Activated CD8-positive, alpha-beta T cell treated with anti-CD3 and anti-CD28 coated beads for 36 hours (primary cell): Measurements from ENCODE around the gene SPO11. TPM values are rescaled to one million over a fixed set of nuclear protein-coding genes. Genes with fewer than 3 reads are reported as not detected.

Experiments
- ATAC-seq: fragments of 200-7000 bp; cut with Tn5 transposase; one replicate; pipeline ENCODE4 v1.10.0; 2021; ENCODE audit warnings: mild to moderate bottlenecking, moderate library complexity
- CTCF ChIA-PET: fragments of 350-600 bp; sonication (Branson Sonifier 250); formaldehyde crosslinking; loops from one replicate; lab custom pipeline; 2021; ENCODE audit warnings: antibody characterized with exemption; lab: Charles Lee
- POLR2A ChIA-PET: fragments of 350-600 bp; sonication (Branson Sonifier 250); formaldehyde crosslinking; loops from one replicate; lab custom pipeline; 2021; ENCODE audit warnings: antibody characterized with exemption; lab: Charles Lee
- DNase-seq: peaks from one replicate; pipeline ENCODE4 v3.0.0-alpha.2; 2020
- H3K27ac Mint-ChIP-seq: one replicate; pipeline ENCODE4 v1.8.0; 2021; ENCODE audit warnings: mild to moderate bottlenecking, mixed read lengths
- H3K27me3 Mint-ChIP-seq: one replicate; pipeline ENCODE4 v1.8.0; 2021; ENCODE audit warnings: mixed read lengths
- H3K36me3 Mint-ChIP-seq: one replicate; pipeline ENCODE4 v1.8.0; 2021; ENCODE audit warnings: low read depth, mixed read lengths
- H3K4me1 Mint-ChIP-seq: one replicate; pipeline ENCODE4 v1.8.0; 2021; ENCODE audit warnings: low read depth, mixed read lengths
- H3K4me3 Mint-ChIP-seq: one replicate; pipeline ENCODE4 v1.8.0; 2021; ENCODE audit warnings: mild to moderate bottlenecking, moderate library complexity, mixed read lengths
- H3K9me3 Mint-ChIP-seq: one replicate; pipeline ENCODE4 v1.8.0; 2021; ENCODE audit warnings: mixed read lengths
- CTCF ChIP-seq: fragments of 200-600 bp; IDR thresholded peaks from one replicate; pipeline ENCODE4 v1.8.0; 2022; ENCODE audit warnings: antibody characterized with exemption, mild to moderate bottlenecking
- intact Hi-C: fragments of 100-400 bp; cut with micrococcal nuclease; formaldehyde crosslinking; loops from one replicate; pipeline ENCODE4 v1.10.0; 2022
- total RNA-seq, 2 experiments: library from RNA; stranded (reverse); gene quantifications; one replicate each; pipeline ENCODE4 v1.2.3, GENCODE V29; 2021

Gene SPO11
- total RNA-seq, 2 experiments from 2014 or later = not detected

GRCh38 chr20:57378646-57379262 is 49.2 kb downstream of the SPO11 start:
- H3K27me3 Mint-ChIP-seq = no peaks in the 10 kb centered on the region
- H3K27ac Mint-ChIP-seq = peak overlapping the region; percentile 28
- H3K4me3 Mint-ChIP-seq = no peak overlapping the region
- ChIA-PET CTCF (interaction anchor here (1.0 to 3.3 kb wide), 9 partner anchors 10 to 120 kb away, joined by 3 to 18 read pairs (median 5); partner anchors contain the start of gene RBM38), POLR2A (interaction anchor here (0.8 to 3.4 kb wide), 5 partner anchors 11 to 21 kb away, joined by 3 to 15 read pairs (median 4); partner anchors contain the start of gene RBM38)
- ATAC-seq = no peak
- no peaks in the 10 kb centered on the region for H3K9me3 Mint-ChIP-seq
- H3K36me3 Mint-ChIP-seq = peaks cover 32% of the 10 kb centered on the region
- no peak for TF ChIP-seq CTCF
- peaks cover 34% of the 10 kb centered on the region for H3K4me1 Mint-ChIP-seq
- DNase-seq = no peak
- intact Hi-C loops = no loop called here

- peak overlapping the region; percentile 28 for H3K27ac Mint-ChIP-seq
- intact Hi-C loops = no loop called here
- ChIA-PET POLR2A (interaction anchor here (1.0 to 3.4 kb wide), 4 partner anchors 11 to 30 kb away, joined by 3 to 15 read pairs (median 8); partner anchors contain the start of gene RBM38), CTCF (interaction anchor here (1.0 to 4.8 kb wide), 13 partner anchors 10 to 119 kb away, joined by 3 to 26 read pairs (median 4); partner anchors contain the start of gene RBM38)
- DNase-seq = no peak
- TF ChIP-seq CTCF = no peak
- no peak for ATAC-seq
- H3K27me3 Mint-ChIP-seq = no peaks in the 10 kb centered on the region
- H3K4me1 Mint-ChIP-seq = peaks cover 31% of the 10 kb centered on the region
- no peaks in the 10 kb centered on the region for H3K9me3 Mint-ChIP-seq
- H3K4me3 Mint-ChIP-seq = no peak overlapping the region
- H3K36me3 Mint-ChIP-seq = peaks cover 28% of the 10 kb centered on the region
Observed at GRCh38 chr20:57379263-57379647, 49.7 kb downstream of the SPO11 start.

GRCh38 chr20:57380081-57380750 is 50.6 kb downstream of the SPO11 start:
- ChIA-PET POLR2A (interaction anchor here (0.8 to 3.4 kb wide), 5 partner anchors 10 to 31 kb away, joined by 3 to 15 read pairs (median 3); partner anchors contain the start of gene RBM38), CTCF (interaction anchor here (1.0 to 4.8 kb wide), 16 partner anchors 9 to 118 kb away, joined by 3 to 26 read pairs (median 4); partner anchors contain the start of gene RBM38)
- H3K36me3 Mint-ChIP-seq = peaks cover 23% of the 10 kb centered on the region

GRCh38 chr20:57381596-57382503 is 52.2 kb downstream of the SPO11 start:
- H3K9me3 Mint-ChIP-seq = no peaks in the 10 kb centered on the region
- DNase-seq (peak; percentile 90), ATAC-seq (peak; percentile 87)
- ChIA-PET POLR2A (interaction anchor here (0.8 to 3.4 kb wide), 3 partner anchors 11 to 18 kb away, joined by 3 to 15 read pairs (median 7); no protein-coding TSS in a partner anchor), CTCF (interaction anchor here (0.6 to 4.8 kb wide), 31 partner anchors 10 to 914 kb away, joined by 3 to 35 read pairs (median 5); partner anchors contain the start of gene RBM38)
- peak overlapping the region; percentile 74 for H3K27ac Mint-ChIP-seq
- peaks cover 24% of the 10 kb centered on the region for H3K4me1 Mint-ChIP-seq
- TF ChIP-seq CTCF = peak; percentile 90
- H3K27me3 Mint-ChIP-seq = no peaks in the 10 kb centered on the region
- intact Hi-C loops = loop anchor here (1.0 to 5.0 kb wide), 2 partner anchors 113 to 205 kb away; no protein-coding TSS in a partner anchor
- H3K36me3 Mint-ChIP-seq = peaks cover 12% of the 10 kb centered on the region
- H3K4me3 Mint-ChIP-seq = no peak overlapping the region

More at GRCh38 chr20:57380081-57380750, 50.6 kb downstream of the SPO11 start:
- no peak for ATAC-seq
- no peak for DNase-seq
- H3K4me1 Mint-ChIP-seq = peaks cover 26% of the 10 kb centered on the region
- no peak for TF ChIP-seq CTCF
- H3K4me3 Mint-ChIP-seq = no peak overlapping the region
- H3K9me3 Mint-ChIP-seq = no peaks in the 10 kb centered on the region
- no peak overlapping the region for H3K27ac Mint-ChIP-seq
- intact Hi-C loops = loop anchor here (5.0 kb wide), 1 partner anchor 207 kb away; no protein-coding TSS in a partner anchor
- H3K27me3 Mint-ChIP-seq = no peaks in the 10 kb centered on the region
